Kidney (tissue), 14 donors: ENCODE measurements around the gene SLC5A3. TPM values are rescaled to one million over a fixed set of nuclear protein-coding genes. Genes with fewer than 3 reads are reported as not detected.

Experiments
- DNase-seq, 5 donors: peaks; one replicate each; pipeline ENCODE4 v3.0.0-alpha.2; 2013 to 2020
- FAIRE-seq: peaks from 2 replicates; lab custom pipeline; 2012; peaks lifted over from hg19 to GRCh38; lab: Jason Lieb, UNC
- H3K27ac ChIP-seq, 2 donors: one replicate each; pipeline ENCODE4 v1.7.0; 2013; ENCODE audit warnings: low read depth in 2 of 2, low read length in 2 of 2, inconsistent platforms in 1 of 2
- H3K27me3 ChIP-seq: one replicate; pipeline ENCODE4 v1.7.1; 2013; ENCODE audit warnings: low read length, inconsistent platforms; ENCODE audit not compliant: control insufficient read depth, insufficient read depth
- H3K36me3 ChIP-seq, 3 donors: one replicate each; pipeline versions ENCODE4 v1.7.0 to v1.7.1; 2013; ENCODE audit warnings: low read length in 3 of 3, control low read depth in 1 of 3, inconsistent platforms in 1 of 3; ENCODE audit not compliant: insufficient read depth in 3 of 3, control insufficient read depth in 2 of 3
- H3K4me1 ChIP-seq, 3 donors: one replicate each; pipeline versions ENCODE4 v1.7.0 to v1.7.1; 2013; ENCODE audit warnings: low read length in 3 of 3, inconsistent platforms in 1 of 3, low read depth in 1 of 3; ENCODE audit not compliant: control insufficient read depth in 2 of 3, insufficient read depth in 2 of 3
- H3K4me3 ChIP-seq, 3 donors: one replicate each; pipeline versions ENCODE4 v1.7.0 to v1.8.1; 2013; ENCODE audit warnings: low read length in 3 of 3, control low read depth in 1 of 3, inconsistent platforms in 1 of 3
- H3K9ac ChIP-seq, 3 donors: one replicate each; pipeline versions ENCODE4 v1.7.0 to v1.7.1; 2013; ENCODE audit warnings: low read length in 3 of 3, control low read depth in 1 of 3, inconsistent platforms in 1 of 3
- H3K9me3 ChIP-seq, 3 donors: one replicate each; pipeline versions ENCODE4 v1.7.0 to v1.7.1; 2013; ENCODE audit warnings: low read length in 3 of 3, control low read depth in 1 of 3, inconsistent platforms in 1 of 3; ENCODE audit not compliant: control insufficient read depth in 2 of 3, insufficient read depth in 1 of 3
- intact Hi-C: fragments of 100-400 bp; cut with DNase I; formaldehyde crosslinking; loops from one replicate; pipeline ENCODE4 v1.11.1; 2022
- polyA plus RNA-seq: library from polyadenylated mRNA; stranded (reverse); fragments of 350-450 nt; fragmentation: Illumina TruSeq; extraction: RNeasy Lipid Tissue Mini Kit (QIAGEN cat#74804); gene quantifications from one replicate; pipeline ENCODE4 v1.2.3, GENCODE V29; 2014; ENCODE audit warnings: low read depth, low replicate concordance; ENCODE audit not compliant: insufficient read depth
- total RNA-seq: library from RNA; stranded (reverse); fragmentation: NEBNext Ultra II Directional; extraction: Animal tissue kit (Norgen Biotek cat#: 25700); gene quantifications from one replicate; pipeline ENCODE4 v1.2.1, GENCODE V29; 2021
- TF ChIP-seq, protein P1 (sequence below): IDR thresholded peaks from 3 replicates; pipeline ENCODE4 v1.5.1; 2012; ENCODE audit warnings: mild to moderate bottlenecking, moderate library complexity, borderline replicate concordance; ENCODE audit not compliant: insufficient read depth; ENCODE audit errors: extremely low read depth
- donor health status: control.
- donor health status: control.
- donor health status: control.
- donor health status: control.
- donor health status: control.
- donor health status: DM: yes; HTN: yes; CAD: no.
- donor health status: Normal renal cell carcinoma (clear cell type).

Gene SLC5A3
- total and polyA plus RNA-seq, 2 donors from 2014 or later: 12.4 to 26.0 TPM

DNA sequence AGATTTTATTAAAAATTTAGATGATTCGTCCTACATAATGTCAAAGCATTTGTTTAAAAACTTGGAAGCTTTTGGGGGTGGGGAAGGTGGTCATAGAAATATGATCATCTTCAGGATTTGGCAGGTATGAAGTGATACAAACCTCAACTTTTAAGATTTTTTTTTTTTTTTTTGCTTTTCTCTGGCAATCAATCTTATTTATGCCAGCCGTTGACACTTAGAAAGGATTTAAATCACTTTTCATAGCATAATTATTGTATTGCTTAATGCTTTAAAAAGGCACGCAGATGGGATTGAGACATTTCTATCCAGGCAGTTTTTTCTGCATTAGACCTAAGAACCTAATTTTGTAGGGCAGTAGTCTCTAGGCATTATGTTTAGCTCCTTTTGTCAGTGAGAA, 19.7 kb downstream of the SLC5A3 start:
- H3K4me3 ChIP-seq: no peak overlapping the region
- no peak for DNase-seq
- intact Hi-C loops: no loop called here
- TF ChIP-seq, protein P1, sequence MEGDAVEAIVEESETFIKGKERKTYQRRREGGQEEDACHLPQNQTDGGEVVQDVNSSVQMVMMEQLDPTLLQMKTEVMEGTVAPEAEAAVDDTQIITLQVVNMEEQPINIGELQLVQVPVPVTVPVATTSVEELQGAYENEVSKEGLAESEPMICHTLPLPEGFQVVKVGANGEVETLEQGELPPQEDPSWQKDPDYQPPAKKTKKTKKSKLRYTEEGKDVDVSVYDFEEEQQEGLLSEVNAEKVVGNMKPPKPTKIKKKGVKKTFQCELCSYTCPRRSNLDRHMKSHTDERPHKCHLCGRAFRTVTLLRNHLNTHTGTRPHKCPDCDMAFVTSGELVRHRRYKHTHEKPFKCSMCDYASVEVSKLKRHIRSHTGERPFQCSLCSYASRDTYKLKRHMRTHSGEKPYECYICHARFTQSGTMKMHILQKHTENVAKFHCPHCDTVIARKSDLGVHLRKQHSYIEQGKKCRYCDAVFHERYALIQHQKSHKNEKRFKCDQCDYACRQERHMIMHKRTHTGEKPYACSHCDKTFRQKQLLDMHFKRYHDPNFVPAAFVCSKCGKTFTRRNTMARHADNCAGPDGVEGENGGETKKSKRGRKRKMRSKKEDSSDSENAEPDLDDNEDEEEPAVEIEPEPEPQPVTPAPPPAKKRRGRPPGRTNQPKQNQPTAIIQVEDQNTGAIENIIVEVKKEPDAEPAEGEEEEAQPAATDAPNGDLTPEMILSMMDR: no peak
- H3K36me3 ChIP-seq: peaks cover 3 to 18% (median 10%) of the 10 kb centered on the region in 3 donors
- no peaks in the 10 kb centered on the region for H3K27me3 ChIP-seq
- no peak overlapping the region for H3K9ac ChIP-seq
- no peaks in the 10 kb centered on the region for H3K9me3 ChIP-seq
- H3K4me1 ChIP-seq: peaks cover 0 to 8% (median 7%) of the 10 kb centered on the region in 3 donors
- FAIRE-seq: no peak
- H3K27ac ChIP-seq: no peak overlapping the region

DNA sequence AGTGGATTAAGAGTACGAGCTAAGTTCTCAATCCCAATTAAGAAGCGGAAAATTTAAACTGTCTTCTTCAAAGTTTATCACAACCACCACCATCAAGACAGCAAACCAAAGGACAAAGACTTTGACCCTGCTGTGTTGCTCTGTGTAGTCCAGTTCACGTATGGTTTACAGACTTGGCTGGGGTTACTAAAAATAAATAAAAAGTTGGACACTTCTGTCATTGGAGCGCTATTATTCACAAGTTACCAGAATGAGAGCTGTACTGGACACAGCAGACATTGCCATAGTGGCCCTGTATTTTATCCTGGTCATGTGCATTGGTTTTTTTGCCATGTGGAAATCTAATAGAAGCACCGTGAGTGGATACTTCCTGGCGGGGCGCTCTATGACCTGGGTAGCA, 21.6 kb downstream of the SLC5A3 start:
- Histone ChIP-seq H3K36me3 (peaks cover 5 to 18% (median 14%) of the 10 kb centered on the region in 3 donors), H3K9me3 (no peaks in the 10 kb centered on the region), H3K27me3 (no peaks in the 10 kb centered on the region), H3K9ac (no peak overlapping the region), H3K27ac (no peak overlapping the region), H3K4me3 (no peak overlapping the region), H3K4me1 (peaks cover 0 to 9% (median 2%) of the 10 kb centered on the region in 3 donors)
- TF ChIP-seq, protein P1: no peak
- DNase-seq: no peak
- FAIRE-seq: no peak
- intact Hi-C loops: no loop called here

DNA sequence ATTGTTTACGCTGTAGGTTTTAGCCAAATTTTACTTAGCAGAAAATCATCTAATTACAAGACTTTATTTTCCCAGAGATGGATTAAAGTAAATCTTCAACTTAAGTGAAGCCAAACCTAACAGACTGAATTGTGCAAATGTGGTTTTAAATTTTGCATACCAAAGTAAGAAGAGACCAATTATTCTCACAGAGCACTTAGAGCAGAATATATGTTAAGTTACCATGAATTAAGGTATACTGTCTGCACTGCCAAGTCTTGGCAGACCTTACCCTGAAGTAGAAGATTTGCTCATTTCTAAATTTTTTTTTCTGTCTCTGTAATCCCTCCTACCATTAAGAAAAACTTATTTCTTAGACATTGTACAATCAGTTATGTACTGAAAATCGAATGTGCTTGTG, 24.1 kb downstream of the SLC5A3 start:
- no peak overlapping the region for H3K27ac ChIP-seq
- TF ChIP-seq, protein P1: no peak
- no peak for FAIRE-seq
- no peak overlapping the region for H3K9ac ChIP-seq
- peaks cover 5 to 18% (median 13%) of the 10 kb centered on the region in 3 donors for H3K36me3 ChIP-seq
- H3K4me3 ChIP-seq: no peak overlapping the region
- H3K9me3 ChIP-seq: no peaks in the 10 kb centered on the region
- no peak for DNase-seq
- no peaks in the 10 kb centered on the region for H3K27me3 ChIP-seq
- intact Hi-C loops: no loop called here
- peaks cover 0 to 7% (median 5%) of the 10 kb centered on the region in 3 donors for H3K4me1 ChIP-seq

DNA sequence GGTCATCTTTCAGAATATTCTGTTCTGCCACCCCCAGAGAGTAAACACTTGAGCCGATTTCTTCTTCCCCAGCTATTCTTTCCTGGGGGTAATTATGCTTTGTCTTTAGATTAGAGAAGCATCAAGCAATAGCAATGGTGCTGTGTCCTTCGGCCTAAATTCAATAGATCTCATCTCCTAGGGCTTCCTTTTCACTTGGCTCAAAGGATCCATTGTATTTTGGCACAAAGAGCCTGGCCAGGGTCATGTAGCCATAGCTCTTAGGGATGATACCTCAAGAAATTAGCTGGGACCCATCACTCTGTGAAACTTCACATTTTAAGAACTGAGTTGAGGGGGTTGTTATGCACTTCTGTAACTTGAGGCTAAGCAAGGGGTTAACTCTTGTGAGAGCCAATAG, 27.0 kb downstream of the SLC5A3 start:
- Histone ChIP-seq H3K9me3 (no peaks in the 10 kb centered on the region), H3K4me1 (peaks cover 0 to 7% (median 2%) of the 10 kb centered on the region in 3 donors), H3K9ac (no peak overlapping the region), H3K4me3 (no peak overlapping the region), H3K36me3 (peaks cover 5 to 13% (median 13%) of the 10 kb centered on the region in 3 donors), H3K27me3 (no peaks in the 10 kb centered on the region), H3K27ac (no peak overlapping the region)
- FAIRE-seq (no peak), DNase-seq (no peak)
- intact Hi-C loops: no loop called here
- TF ChIP-seq, protein P1: no peak
